ENCODE data around the gene MRPL37.

DNA sequence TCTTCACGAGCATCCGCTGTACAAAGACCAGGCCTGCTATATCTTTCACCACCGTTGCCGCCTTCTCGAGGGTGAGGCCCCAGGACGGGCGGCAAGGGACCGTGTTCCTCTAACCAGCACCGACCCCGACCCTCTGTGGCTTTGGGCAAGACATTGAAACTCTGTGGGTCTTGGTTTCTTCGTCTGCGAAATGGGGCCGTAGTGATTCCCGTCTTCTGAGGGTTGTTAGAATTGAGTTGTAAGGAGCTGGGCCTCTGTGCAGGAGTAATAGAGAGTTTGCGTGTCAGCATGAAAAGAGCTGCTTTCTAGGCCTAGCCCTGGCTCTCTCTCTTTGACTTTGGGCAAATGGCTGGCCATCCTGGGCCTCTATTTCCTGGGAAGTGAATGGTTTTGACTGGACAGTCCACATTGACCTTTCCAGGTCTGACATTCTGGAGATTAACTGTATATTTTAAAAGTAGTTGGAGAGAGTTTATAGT, 591 bp downstream of the MRPL37 start:
- TF ChIP-seq, protein P1, sequence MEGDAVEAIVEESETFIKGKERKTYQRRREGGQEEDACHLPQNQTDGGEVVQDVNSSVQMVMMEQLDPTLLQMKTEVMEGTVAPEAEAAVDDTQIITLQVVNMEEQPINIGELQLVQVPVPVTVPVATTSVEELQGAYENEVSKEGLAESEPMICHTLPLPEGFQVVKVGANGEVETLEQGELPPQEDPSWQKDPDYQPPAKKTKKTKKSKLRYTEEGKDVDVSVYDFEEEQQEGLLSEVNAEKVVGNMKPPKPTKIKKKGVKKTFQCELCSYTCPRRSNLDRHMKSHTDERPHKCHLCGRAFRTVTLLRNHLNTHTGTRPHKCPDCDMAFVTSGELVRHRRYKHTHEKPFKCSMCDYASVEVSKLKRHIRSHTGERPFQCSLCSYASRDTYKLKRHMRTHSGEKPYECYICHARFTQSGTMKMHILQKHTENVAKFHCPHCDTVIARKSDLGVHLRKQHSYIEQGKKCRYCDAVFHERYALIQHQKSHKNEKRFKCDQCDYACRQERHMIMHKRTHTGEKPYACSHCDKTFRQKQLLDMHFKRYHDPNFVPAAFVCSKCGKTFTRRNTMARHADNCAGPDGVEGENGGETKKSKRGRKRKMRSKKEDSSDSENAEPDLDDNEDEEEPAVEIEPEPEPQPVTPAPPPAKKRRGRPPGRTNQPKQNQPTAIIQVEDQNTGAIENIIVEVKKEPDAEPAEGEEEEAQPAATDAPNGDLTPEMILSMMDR (IDR thresholded peaks at IDR 0.05) = no peak
- TF ChIP-seq POLR2A (IDR thresholded peaks at IDR 0.05) = no peak
- TF ChIP-seq POLR2AphosphoS5 (IDR thresholded peaks at IDR 0.05) = no peak

Data from prostate gland (tissue), 2 donors.